GM12875 (cell line): Measurements from ENCODE around the gene TLR4.

Source experiments
- H3K4me3 ChIP-seq: one replicate; pipeline ENCODE4 v1.5.1; 2011; ENCODE audit warnings: low read depth, low read length, control low read depth
- TF ChIP-seq, protein P1 (sequence below): IDR thresholded peaks from 2 replicates; pipeline ENCODE4 v1.5.1; 2011; ENCODE audit warnings: low read depth, mild to moderate bottlenecking, control low read depth, inconsistent platforms, low read length, moderate library complexity, borderline replicate concordance; ENCODE audit not compliant: insufficient read depth

Gene TLR4

DNA sequence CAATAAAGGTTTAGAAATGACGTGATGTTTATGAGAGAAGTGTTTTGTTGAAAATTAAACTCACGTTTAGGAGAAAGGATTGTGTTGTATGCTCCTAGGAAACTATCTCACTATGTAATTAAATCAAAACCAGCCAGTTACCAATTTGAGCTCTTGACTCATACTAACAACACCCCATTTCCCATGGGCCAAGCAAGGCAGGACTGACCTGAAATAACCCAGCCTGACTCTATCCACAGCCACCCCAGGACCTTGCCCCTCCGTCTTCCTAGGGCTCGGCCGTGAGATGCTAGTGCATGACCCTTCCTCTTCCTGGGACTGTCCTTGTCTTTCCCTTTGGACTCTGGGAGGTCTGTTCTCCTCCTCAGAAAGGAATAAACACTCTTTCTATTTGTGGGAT, 16.4 kb downstream of the TLR4 start:
- no peak overlapping the region for H3K4me3 ChIP-seq
- TF ChIP-seq, protein P1, sequence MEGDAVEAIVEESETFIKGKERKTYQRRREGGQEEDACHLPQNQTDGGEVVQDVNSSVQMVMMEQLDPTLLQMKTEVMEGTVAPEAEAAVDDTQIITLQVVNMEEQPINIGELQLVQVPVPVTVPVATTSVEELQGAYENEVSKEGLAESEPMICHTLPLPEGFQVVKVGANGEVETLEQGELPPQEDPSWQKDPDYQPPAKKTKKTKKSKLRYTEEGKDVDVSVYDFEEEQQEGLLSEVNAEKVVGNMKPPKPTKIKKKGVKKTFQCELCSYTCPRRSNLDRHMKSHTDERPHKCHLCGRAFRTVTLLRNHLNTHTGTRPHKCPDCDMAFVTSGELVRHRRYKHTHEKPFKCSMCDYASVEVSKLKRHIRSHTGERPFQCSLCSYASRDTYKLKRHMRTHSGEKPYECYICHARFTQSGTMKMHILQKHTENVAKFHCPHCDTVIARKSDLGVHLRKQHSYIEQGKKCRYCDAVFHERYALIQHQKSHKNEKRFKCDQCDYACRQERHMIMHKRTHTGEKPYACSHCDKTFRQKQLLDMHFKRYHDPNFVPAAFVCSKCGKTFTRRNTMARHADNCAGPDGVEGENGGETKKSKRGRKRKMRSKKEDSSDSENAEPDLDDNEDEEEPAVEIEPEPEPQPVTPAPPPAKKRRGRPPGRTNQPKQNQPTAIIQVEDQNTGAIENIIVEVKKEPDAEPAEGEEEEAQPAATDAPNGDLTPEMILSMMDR = no peak

DNA sequence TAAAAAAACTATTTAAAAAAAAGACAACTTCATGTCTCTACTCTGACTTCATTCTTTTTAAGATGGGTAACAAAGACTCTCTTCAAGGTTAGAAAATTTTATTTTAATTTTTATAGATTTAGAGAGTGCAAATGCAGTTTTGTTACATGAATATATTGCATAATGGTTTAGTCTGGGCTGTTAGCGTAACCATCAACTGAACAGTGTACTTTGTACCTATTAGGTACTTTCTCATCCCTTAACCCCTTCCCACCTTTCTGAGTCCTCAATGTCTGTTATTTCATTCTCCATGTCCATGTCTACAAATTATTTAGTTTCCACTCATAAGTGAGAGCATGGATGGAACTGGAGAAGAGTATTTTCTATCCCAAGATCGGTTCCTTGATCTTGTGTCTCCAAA, 16.8 kb downstream of the TLR4 start:
- TF ChIP-seq, protein P1 = no peak
- no peak overlapping the region for H3K4me3 ChIP-seq

DNA sequence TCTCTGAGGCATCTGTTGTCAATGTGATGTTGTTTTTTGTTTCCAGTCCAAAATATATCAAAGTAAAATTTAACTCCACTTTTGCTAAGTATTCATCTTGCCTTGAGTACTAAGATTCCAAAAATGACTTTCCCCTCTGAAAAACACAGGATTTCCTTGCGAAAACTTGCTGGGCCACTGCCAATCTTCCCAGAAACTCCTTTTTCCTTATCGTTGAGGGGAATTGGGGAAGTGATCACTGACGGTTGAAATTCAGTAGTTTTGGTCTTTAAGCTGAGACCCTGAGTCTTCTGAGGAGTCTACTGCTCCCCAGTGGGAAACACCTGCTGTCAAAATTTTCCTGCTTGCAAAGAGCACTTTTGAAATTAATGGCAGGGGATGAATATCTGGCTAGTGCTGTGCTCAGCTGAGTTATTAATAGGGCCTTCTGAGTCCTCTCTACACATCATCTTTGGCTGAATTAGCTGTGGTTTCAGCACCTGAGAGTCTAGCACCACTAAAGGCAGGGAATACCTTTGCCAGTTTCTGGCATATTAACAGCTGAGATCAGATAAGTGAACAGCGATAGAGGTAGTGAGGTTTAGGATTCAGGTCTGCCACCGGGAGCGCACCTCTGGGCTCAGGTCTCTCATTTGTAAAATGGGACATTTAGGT, 18.0 kb downstream of the TLR4 start:
- TF ChIP-seq, protein P1 = no peak
- no peak overlapping the region for H3K4me3 ChIP-seq

DNA sequence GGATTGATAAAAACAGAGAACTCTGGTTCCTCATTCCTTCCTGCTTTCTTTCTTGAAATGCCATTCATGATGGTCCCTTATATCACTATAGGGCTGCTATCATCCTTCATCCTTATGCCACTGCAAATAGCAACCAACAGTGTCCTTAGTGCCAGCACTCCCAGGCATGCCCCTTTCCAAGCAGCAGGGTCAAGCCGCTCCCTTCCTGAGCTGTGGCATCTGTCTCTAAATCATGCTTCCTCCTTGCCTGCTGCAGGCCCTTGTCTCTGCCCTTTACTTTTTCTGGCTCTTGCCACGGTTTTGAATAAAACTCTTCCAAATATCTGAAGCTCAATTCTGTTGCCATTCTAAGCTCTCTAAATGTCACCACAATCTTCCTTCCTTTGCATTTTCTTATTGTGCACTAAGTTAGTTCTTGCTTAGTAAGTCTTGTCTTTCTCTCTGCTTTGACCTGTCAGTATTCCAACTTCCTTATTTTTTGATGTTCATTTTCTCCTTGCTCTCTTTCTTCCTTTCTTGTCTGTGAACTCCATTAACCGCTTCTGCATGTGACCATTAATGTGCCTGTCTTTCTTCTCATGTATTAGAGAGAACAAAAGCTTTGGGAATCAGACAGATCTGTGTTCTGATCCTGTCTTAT, 19.9 kb downstream of the TLR4 start:
- TF ChIP-seq, protein P1 = no peak
- no peak overlapping the region for H3K4me3 ChIP-seq

DNA sequence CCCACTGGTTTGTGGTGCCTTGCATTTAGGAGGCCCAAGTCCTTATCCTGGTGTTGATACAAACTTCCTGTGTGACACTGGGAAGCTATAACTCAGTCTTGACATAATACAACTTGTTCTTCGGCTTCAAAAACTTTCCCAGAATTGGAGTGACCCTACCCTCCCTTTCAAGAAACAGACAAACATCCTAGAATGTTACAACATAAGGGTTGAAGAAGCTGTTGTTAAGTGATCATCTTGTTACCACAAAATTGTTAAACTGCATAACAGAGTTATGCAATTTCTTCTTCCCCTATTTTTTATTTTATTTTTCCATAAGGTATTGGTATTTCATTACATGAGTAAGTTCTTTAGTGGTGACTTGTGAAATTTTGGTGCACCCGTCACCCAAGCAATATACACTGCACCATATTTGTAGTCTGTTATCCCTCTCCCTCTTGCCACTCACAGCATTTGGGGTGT, 21.3 kb downstream of the TLR4 start:
- TF ChIP-seq, protein P1 = no peak
- no peak overlapping the region for H3K4me3 ChIP-seq

DNA sequence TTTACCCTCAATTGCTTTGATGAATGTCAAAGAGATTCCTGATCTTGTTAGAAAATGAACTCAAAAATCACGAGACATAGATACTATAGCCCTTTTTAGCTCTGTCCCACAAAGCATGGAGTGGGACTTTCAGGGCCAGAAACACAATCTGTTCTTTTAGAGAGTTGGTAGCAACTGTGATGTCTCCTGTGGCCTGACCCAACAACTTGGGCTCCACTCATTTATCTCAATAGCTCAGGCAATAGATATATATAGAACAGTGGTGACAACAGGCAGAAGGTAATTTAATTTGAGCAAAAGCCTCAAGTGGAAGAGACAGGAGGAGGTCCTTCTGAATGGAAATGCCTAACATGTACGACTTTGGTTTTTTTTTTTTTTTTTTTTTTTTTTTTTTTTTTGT, 25.2 kb downstream of the TLR4 start:
- TF ChIP-seq, protein P1 = no peak

DNA sequence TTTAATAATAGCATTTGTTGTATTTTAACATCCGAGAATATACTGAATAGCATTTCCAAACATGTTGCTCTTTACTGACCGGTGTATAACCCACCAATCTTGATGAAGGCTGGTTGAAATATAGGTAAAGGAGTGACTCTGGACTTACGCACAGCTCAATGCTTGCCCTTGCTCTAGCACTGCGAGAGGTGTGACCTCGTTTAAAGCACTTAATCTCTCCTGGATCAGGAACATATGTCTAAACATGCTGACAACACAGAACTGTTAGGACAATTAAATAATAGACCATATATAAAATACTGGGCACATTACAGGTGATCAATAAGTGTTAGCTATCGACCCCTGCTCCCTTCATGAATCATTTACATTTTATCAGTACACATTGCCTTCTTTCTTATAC, 28.3 kb downstream of the TLR4 start:
- TF ChIP-seq, protein P1 = no peak
- H3K4me3 ChIP-seq = no peak overlapping the region

More for the DNA sequence above, 25.2 kb downstream of the TLR4 start:
- no peak overlapping the region for H3K4me3 ChIP-seq
